GM12864 (cell line): ENCODE results near the gene FRMD8.

Experiments
- DNase-seq: peaks from one replicate; pipeline ENCODE4 v3.0.0-alpha.2; 2011; ENCODE audit warnings: low read depth
- H3K4me3 ChIP-seq: 2 replicates; pipeline ENCODE4 v1.5.1; 2011; ENCODE audit warnings: mild to moderate bottlenecking, low read depth, low read length, control low read depth
- CTCF ChIP-seq: IDR thresholded peaks from 2 replicates; pipeline ENCODE4 v1.5.1; 2011; ENCODE audit warnings: low read depth, mild to moderate bottlenecking, moderate library complexity, low read length, control low read depth, inconsistent platforms; ENCODE audit errors: missing control alignments

Gene FRMD8

GRCh38 chr11:65429068-65429681 lies 42.7 kb downstream of the FRMD8 start:
- peak overlapping the region; percentile 51 for H3K4me3 ChIP-seq
- DNase-seq: no peak
- no peak for TF ChIP-seq CTCF

- no peak for DNase-seq
- TF ChIP-seq CTCF: no peak
- H3K4me3 ChIP-seq: peak overlapping the region; percentile 51
These were observed 43.4 kb downstream of the FRMD8 start for GRCh38 chr11:65429724-65430405.

GRCh38 chr11:65430406-65431217 lies 44.2 kb downstream of the FRMD8 start:
- DNase-seq: no peak
- peak overlapping the region; percentile 51 for H3K4me3 ChIP-seq
- TF ChIP-seq CTCF: no peak

- no peak for DNase-seq
- no peak overlapping the region; the same call in 1 of the 2 replicates for H3K4me3 ChIP-seq
- TF ChIP-seq CTCF: no peak
These were observed 45.1 kb downstream of the FRMD8 start for GRCh38 chr11:65431451-65432099.

GRCh38 chr11:65432100-65432650 lies 45.7 kb downstream of the FRMD8 start:
- H3K4me3 ChIP-seq: no peak overlapping the region; the same call in 1 of the 2 replicates
- no peak for TF ChIP-seq CTCF
- DNase-seq: no peak

- H3K4me3 ChIP-seq: no peak overlapping the region
- TF ChIP-seq CTCF: peak; percentile 15
- no peak for DNase-seq
These were observed 46.5 kb downstream of the FRMD8 start for GRCh38 chr11:65432686-65433582.
